ENCODE results near the gene EYA2. TPM values are rescaled to one million over a fixed set of nuclear protein-coding genes. Genes with fewer than 3 reads are reported as not detected.

The EYA2 gene
- total RNA-seq, 2 experiments from 2014 or later, result not detected

- Mint-ChIP-seq H3K4me1 (ENCODE audit: low read depth) (no peaks in the 10 kb centered on the region), H3K9me3 (peaks cover 3% of the 10 kb centered on the region), H3K27me3 (peaks cover 8% of the 10 kb centered on the region), H3K36me3 (ENCODE audit: low read depth) (no peaks in the 10 kb centered on the region), H3K27ac (no peak overlapping the region), H3K4me3 (no peak overlapping the region)
- DNase-seq, result no peak
- POLR2A ChIA-PET, result no interaction called here
- CTCF ChIA-PET, result no interaction called here
- intact Hi-C loops (cut with micrococcal nuclease), result no loop called here
- ATAC-seq, result no peak
- no peak for TF ChIP-seq CTCF (IDR thresholded peaks at IDR 0.05)
These were observed 146.8 kb downstream of the EYA2 start for GRCh38 chr20:47041396-47041899.

DNA sequence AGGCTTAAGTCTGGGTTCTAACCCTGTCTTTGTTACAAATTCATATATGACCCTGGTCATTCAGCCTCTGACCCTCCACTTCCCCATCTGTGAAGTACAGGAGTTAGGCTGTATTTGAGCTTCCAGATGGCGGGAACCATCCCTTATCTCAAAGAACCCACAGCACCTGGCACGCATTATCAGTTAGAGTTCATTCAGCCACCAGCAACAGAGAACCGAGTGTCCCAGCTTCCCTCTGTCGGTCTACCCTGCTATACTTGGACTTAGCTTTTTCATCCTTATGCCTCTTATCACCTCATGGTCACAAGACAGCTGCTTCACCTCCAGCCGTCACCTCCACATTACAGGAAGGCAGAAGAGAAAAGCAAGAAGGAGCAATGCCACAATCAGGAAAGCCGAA is 147.8 kb downstream of the EYA2 start:
- CTCF ChIA-PET, result no interaction called here
- POLR2A ChIA-PET, result no interaction called here
- H3K4me3 Mint-ChIP-seq, result no peak overlapping the region

GRCh38 chr20:47043086-47043485 is 148.4 kb downstream of the EYA2 start:
- ChIA-PET POLR2A (no interaction called here), CTCF (no interaction called here)
- H3K36me3 Mint-ChIP-seq (ENCODE audit: low read depth), result no peaks in the 10 kb centered on the region
- no peak overlapping the region for H3K27ac Mint-ChIP-seq
- no peak for TF ChIP-seq CTCF (IDR thresholded peaks at IDR 0.05)
- H3K9me3 Mint-ChIP-seq, result peaks cover 3% of the 10 kb centered on the region
- intact Hi-C loops (cut with micrococcal nuclease), result no loop called here
- H3K27me3 Mint-ChIP-seq, result peaks cover 8% of the 10 kb centered on the region
- no peak for DNase-seq
- no peak for ATAC-seq
- H3K4me1 Mint-ChIP-seq (ENCODE audit: low read depth), result no peaks in the 10 kb centered on the region
- no peak overlapping the region for H3K4me3 Mint-ChIP-seq

More for the DNA sequence above, 147.8 kb downstream of the EYA2 start:
- Mint-ChIP-seq H3K27ac (no peak overlapping the region), H3K36me3 (ENCODE audit: low read depth) (no peaks in the 10 kb centered on the region), H3K9me3 (peaks cover 3% of the 10 kb centered on the region), H3K27me3 (peaks cover 8% of the 10 kb centered on the region), H3K4me1 (ENCODE audit: low read depth) (no peaks in the 10 kb centered on the region)
- DNase-seq (no peak), ATAC-seq (no peak)
- intact Hi-C loops (cut with micrococcal nuclease), result no loop called here
- TF ChIP-seq CTCF (IDR thresholded peaks at IDR 0.05), result no peak

DNA sequence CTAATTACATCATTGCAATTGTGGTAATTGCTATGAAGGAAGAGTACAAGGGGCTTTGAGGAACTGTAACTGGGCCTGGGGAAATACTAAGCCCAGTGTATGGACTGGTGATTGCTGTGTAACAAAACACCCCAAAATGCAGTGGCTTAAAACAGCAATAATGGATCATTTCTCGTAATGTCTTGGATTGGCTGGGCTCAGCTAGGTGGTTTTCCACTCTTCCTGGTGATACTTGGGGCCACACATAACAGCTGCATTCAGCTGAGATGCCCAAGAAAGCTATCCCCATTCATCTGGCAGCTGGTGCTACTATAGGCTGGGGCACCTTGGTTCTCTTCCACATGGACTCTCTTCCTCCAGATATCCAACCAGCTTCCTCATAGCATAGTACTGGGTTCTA is 150.3 kb downstream of the EYA2 start:
- no peak for ATAC-seq
- peaks cover 9% of the 10 kb centered on the region for H3K27me3 Mint-ChIP-seq
- no peak overlapping the region for H3K4me3 Mint-ChIP-seq
- intact Hi-C loops (cut with micrococcal nuclease), result no loop called here
- peaks cover 3% of the 10 kb centered on the region for H3K9me3 Mint-ChIP-seq
- H3K4me1 Mint-ChIP-seq (ENCODE audit: low read depth), result no peaks in the 10 kb centered on the region
- no peak for DNase-seq
- CTCF ChIA-PET, result no interaction called here
- POLR2A ChIA-PET, result no interaction called here
- no peaks in the 10 kb centered on the region for H3K36me3 Mint-ChIP-seq (ENCODE audit: low read depth)
- no peak for TF ChIP-seq CTCF (IDR thresholded peaks at IDR 0.05)
- H3K27ac Mint-ChIP-seq, result no peak overlapping the region

DNA sequence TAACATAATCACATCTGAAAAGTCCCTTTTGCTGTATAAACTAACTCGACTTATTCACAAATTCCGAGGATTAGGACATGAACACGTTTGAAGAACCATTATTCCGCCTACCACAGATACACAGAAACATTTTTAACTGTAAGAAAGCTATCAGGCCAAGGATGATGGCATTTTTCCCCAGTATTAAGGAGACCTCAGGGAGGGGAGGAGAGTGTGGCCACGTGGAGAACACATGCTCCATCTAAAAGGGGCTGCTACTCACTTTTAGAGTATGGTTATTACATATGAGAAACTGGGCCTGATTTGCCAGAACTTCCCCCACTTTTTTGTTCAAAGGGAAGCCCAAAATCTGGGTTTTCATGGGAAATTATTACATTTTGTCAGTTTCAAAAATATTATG is 153.4 kb downstream of the EYA2 start:
- no peak overlapping the region for H3K4me3 Mint-ChIP-seq
- ChIA-PET CTCF (no interaction called here), POLR2A (no interaction called here)
- intact Hi-C loops (cut with micrococcal nuclease), result no loop called here
- H3K27ac Mint-ChIP-seq, result no peak overlapping the region
- H3K36me3 Mint-ChIP-seq (ENCODE audit: low read depth), result no peaks in the 10 kb centered on the region
- H3K9me3 Mint-ChIP-seq, result peaks cover 3% of the 10 kb centered on the region
- no peaks in the 10 kb centered on the region for H3K4me1 Mint-ChIP-seq (ENCODE audit: low read depth)
- no peak for DNase-seq
- ATAC-seq, result no peak
- H3K27me3 Mint-ChIP-seq, result peaks cover 3% of the 10 kb centered on the region
- TF ChIP-seq CTCF (IDR thresholded peaks at IDR 0.05), result no peak
